K562 (cell line): Measurements from ENCODE around the gene TBP. TPM values are rescaled to one million over a fixed set of nuclear protein-coding genes. Genes with fewer than 3 reads are reported as not detected.

Experiments used
- BRCA1 ChIP-seq, 2 experiments: fragments of 450-650 bp in 1 of 2; sonication (generic) in 1 of 2; formaldehyde crosslinking in 1 of 2; IDR thresholded peaks; 2 replicates each; pipeline versions ENCODE4 v1.5.0 to v1.6.1; 2017 to 2020; ENCODE audit warnings: mild to moderate bottlenecking in 1 of 2, missing genetic modification reagents in 1 of 2
- GATAD2A ChIP-seq: fragments of 450-650 bp; IDR thresholded peaks from 2 replicates; pipeline ENCODE4 v1.6.1; 2017
- KDM1A ChIP-seq, 2 experiments: fragments of 450-650 bp; IDR thresholded peaks; 2 replicates each; pipeline ENCODE4 v1.6.1; 2016; ENCODE audit warnings: mild to moderate bottlenecking in 2 of 2
- KLF16 ChIP-seq: IDR thresholded peaks from 2 replicates; pipeline ENCODE4 v1.6.1; 2016; ENCODE audit warnings: antibody characterized with exemption
- PCBP2 ChIP-seq: fragments of 200-400 bp; formaldehyde crosslinking; IDR thresholded peaks from 2 replicates; pipeline ENCODE4 v1.6.1; 2018; ENCODE audit warnings: low read length, low read depth, mild to moderate bottlenecking, moderate library complexity; ENCODE audit not compliant: poor library complexity, severe bottlenecking
- PTTG1 ChIP-seq: fragments of 450-650 bp; IDR thresholded peaks from 2 replicates; pipeline ENCODE4 v1.6.1; 2016; ENCODE audit warnings: low read depth, mild to moderate bottlenecking, missing genetic modification characterization, missing compliant biosample characterization
- SIN3B ChIP-seq: fragments of 450-650 bp; IDR thresholded peaks from 2 replicates; pipeline ENCODE4 v1.6.1; 2017; ENCODE audit warnings: low read depth, mild to moderate bottlenecking, moderate library complexity
- TBP ChIP-seq: optimal IDR thresholded peaks from 2 replicates; pipeline ENCODE3; 2011; ENCODE audit warnings: low read depth, low read length, improper control_type of control experiment
- XRCC5 ChIP-seq: fragments of 200-400 bp; formaldehyde crosslinking; IDR thresholded peaks from 2 replicates; pipeline ENCODE4 v1.6.1; 2017; ENCODE audit warnings: low read depth, mild to moderate bottlenecking, low read length
- ZNF431 ChIP-seq: sonication (generic); formaldehyde crosslinking; IDR thresholded peaks from 2 replicates; pipeline ENCODE4 v1.8.0; 2022; ENCODE audit warnings: mild to moderate bottlenecking, missing genetic modification reagents
- polyA plus RNA-seq, 8 experiments: library from polyadenylated mRNA; depleted of rRNA in 4 of 8; stranded (reverse) in 5 of 8; unstranded in 3 of 8; fragments of >200 nt; fragmentation: Nextera tagmentation in 2 of 8; fragmentation: Illumina TruSeq in 1 of 8; extraction: Ambion mirVana in 2 of 8; extraction: Trizol in 1 of 8; gene quantifications; 2 replicates each; pipeline versions ENCODE4 v1.2.1 to v1.2.3, GENCODE V29; 2011 to 2014; ENCODE audit warnings: inconsistent platforms in 1 of 8, missing spikeins in 1 of 8
- total RNA-seq, 7 experiments: library from RNA; depleted of rRNA in 6 of 7; stranded (reverse); fragments of >200 nt in 6 of 7; fragmentation: Illumina TruSeq in 2 of 7; extraction: Trizol in 2 of 7; gene quantifications; 2 replicates each; pipeline versions ENCODE4 v1.2.1 to v1.2.3, GENCODE V29; 2011 to 2021; ENCODE audit warnings: low replicate concordance in 1 of 7
- TF ChIP-seq, protein P1 (sequence below): sonication (generic); formaldehyde crosslinking; IDR thresholded peaks from 2 replicates; pipeline ENCODE4 v1.8.0; 2023; ENCODE audit warnings: missing genetic modification reagents, mild to moderate bottlenecking, borderline replicate concordance
- TF ChIP-seq, protein P2 (sequence below): fragments of 250-450 bp; sonication (Bioruptor Pico); IDR thresholded peaks from 2 replicates; pipeline ENCODE4 v1.5.0; 2021
- TF ChIP-seq, protein P3 (sequence below): IDR thresholded peaks from 2 replicates; pipeline ENCODE4 v1.6.1; 2011; ENCODE audit not compliant: insufficient read length; ENCODE audit errors: extremely low read depth
- TF ChIP-seq, protein P4 (sequence below): fragments of 250-450 bp; sonication (Bioruptor Pico); IDR thresholded peaks from 2 replicates; pipeline ENCODE4 v1.4.0; 2020; ENCODE audit warnings: mild to moderate bottlenecking, moderate library complexity
- TF ChIP-seq, protein P5 (sequence below): fragments of 250-450 bp; sonication (Bioruptor Pico); IDR thresholded peaks from 2 replicates; pipeline ENCODE4 v1.4.0; 2020; ENCODE audit warnings: mild to moderate bottlenecking, moderate library complexity, borderline replicate concordance

TBP gene
- total and polyA plus RNA-seq, 9 of the 15 experiments (the other 6 are each of a cell fraction or from before 2014, with no cell fraction given): 28.5 to 86.1 (median 39.5) TPM

DNA sequence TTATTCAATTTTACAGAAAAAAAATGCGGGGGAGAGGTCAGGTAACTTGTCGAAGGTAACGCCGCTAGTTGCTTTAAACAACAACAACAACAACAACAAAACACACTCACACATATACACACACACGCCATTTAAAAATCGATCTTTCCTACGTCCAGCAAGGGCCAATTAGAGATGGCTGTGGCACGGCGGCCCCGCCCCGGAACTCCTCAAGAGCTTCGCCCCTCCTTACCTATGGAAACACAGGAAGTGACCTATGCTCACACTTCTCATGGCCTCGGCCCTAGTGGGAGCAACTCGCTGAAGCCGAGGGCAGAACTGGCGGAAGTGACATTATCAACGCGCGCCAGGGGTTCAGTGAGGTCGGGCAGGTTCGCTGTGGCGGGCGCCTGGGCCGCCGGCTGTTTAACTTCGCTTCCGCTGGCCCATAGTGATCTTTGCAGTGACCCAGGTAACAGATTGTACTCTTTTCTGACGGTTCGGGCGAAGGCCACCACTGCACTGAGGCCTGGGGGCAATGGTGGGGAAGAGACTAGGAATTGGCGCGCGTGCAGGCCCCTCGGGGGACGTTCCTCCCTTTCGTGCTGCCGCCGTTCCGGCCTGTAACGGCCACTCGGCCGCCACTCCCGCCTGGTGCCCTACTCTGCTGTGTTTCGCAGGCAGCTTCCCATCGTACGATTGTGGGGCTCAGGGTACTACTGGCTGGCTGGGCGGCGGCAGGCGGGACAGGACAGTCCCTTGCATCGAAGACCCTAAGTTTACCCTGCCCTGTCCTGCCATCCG lies at the start of gene TBP (continued):
- TF ChIP-seq, protein P1, sequence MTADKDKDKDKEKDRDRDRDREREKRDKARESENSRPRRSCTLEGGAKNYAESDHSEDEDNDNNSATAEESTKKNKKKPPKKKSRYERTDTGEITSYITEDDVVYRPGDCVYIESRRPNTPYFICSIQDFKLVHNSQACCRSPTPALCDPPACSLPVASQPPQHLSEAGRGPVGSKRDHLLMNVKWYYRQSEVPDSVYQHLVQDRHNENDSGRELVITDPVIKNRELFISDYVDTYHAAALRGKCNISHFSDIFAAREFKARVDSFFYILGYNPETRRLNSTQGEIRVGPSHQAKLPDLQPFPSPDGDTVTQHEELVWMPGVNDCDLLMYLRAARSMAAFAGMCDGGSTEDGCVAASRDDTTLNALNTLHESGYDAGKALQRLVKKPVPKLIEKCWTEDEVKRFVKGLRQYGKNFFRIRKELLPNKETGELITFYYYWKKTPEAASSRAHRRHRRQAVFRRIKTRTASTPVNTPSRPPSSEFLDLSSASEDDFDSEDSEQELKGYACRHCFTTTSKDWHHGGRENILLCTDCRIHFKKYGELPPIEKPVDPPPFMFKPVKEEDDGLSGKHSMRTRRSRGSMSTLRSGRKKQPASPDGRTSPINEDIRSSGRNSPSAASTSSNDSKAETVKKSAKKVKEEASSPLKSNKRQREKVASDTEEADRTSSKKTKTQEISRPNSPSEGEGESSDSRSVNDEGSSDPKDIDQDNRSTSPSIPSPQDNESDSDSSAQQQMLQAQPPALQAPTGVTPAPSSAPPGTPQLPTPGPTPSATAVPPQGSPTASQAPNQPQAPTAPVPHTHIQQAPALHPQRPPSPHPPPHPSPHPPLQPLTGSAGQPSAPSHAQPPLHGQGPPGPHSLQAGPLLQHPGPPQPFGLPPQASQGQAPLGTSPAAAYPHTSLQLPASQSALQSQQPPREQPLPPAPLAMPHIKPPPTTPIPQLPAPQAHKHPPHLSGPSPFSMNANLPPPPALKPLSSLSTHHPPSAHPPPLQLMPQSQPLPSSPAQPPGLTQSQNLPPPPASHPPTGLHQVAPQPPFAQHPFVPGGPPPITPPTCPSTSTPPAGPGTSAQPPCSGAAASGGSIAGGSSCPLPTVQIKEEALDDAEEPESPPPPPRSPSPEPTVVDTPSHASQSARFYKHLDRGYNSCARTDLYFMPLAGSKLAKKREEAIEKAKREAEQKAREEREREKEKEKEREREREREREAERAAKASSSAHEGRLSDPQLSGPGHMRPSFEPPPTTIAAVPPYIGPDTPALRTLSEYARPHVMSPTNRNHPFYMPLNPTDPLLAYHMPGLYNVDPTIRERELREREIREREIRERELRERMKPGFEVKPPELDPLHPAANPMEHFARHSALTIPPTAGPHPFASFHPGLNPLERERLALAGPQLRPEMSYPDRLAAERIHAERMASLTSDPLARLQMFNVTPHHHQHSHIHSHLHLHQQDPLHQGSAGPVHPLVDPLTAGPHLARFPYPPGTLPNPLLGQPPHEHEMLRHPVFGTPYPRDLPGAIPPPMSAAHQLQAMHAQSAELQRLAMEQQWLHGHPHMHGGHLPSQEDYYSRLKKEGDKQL (CRISPR knock-in tag): no peak
- TF ChIP-seq KLF16 (no peak), PCBP2 (no peak), BRCA1 (IDR thresholded peaks at IDR 0.05) (no peak), BRCA1 (CRISPR knock-in tag; IDR thresholded peaks at IDR 0.05) (no peak), ZNF431 (CRISPR knock-in tag) (peak; percentile 31; the same call in 1 of the 2 replicates), SIN3B (peak; percentile 91), XRCC5 (peak; percentile 58), PTTG1 (tag) (no peak), KDM1A (IDR thresholded peaks at IDR 0.05) (no peak; a peak in 1 of 4 replicates), GATAD2A (no peak), TBP (peak; percentile 85)
- TF ChIP-seq, protein P2, sequence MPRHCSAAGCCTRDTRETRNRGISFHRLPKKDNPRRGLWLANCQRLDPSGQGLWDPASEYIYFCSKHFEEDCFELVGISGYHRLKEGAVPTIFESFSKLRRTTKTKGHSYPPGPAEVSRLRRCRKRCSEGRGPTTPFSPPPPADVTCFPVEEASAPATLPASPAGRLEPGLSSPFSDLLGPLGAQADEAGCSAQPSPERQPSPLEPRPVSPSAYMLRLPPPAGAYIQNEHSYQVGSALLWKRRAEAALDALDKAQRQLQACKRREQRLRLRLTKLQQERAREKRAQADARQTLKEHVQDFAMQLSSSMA: peak; percentile 85; the same call in 1 of the 2 replicates
- TF ChIP-seq, protein P3, sequence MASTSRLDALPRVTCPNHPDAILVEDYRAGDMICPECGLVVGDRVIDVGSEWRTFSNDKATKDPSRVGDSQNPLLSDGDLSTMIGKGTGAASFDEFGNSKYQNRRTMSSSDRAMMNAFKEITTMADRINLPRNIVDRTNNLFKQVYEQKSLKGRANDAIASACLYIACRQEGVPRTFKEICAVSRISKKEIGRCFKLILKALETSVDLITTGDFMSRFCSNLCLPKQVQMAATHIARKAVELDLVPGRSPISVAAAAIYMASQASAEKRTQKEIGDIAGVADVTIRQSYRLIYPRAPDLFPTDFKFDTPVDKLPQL: no peak
- TF ChIP-seq, protein P4, sequence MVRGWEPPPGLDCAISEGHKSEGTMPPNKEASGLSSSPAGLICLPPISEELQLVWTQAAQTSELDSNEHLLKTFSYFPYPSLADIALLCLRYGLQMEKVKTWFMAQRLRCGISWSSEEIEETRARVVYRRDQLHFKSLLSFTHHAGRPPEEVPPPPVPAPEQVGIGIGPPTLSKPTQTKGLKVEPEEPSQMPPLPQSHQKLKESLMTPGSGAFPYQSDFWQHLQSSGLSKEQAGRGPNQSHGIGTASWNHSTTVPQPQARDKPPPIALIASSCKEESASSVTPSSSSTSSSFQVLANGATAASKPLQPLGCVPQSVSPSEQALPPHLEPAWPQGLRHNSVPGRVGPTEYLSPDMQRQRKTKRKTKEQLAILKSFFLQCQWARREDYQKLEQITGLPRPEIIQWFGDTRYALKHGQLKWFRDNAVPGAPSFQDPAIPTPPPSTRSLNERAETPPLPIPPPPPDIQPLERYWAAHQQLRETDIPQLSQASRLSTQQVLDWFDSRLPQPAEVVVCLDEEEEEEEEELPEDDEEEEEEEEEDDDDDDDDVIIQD: no peak
- TF ChIP-seq, protein P5, sequence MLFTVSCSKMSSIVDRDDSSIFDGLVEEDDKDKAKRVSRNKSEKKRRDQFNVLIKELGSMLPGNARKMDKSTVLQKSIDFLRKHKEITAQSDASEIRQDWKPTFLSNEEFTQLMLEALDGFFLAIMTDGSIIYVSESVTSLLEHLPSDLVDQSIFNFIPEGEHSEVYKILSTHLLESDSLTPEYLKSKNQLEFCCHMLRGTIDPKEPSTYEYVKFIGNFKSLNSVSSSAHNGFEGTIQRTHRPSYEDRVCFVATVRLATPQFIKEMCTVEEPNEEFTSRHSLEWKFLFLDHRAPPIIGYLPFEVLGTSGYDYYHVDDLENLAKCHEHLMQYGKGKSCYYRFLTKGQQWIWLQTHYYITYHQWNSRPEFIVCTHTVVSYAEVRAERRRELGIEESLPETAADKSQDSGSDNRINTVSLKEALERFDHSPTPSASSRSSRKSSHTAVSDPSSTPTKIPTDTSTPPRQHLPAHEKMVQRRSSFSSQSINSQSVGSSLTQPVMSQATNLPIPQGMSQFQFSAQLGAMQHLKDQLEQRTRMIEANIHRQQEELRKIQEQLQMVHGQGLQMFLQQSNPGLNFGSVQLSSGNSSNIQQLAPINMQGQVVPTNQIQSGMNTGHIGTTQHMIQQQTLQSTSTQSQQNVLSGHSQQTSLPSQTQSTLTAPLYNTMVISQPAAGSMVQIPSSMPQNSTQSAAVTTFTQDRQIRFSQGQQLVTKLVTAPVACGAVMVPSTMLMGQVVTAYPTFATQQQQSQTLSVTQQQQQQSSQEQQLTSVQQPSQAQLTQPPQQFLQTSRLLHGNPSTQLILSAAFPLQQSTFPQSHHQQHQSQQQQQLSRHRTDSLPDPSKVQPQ (CRISPR knock-in tag): no peak
